Tibial nerve (tissue), 4 donors: Measurements from ENCODE around the gene CLMN.

Source experiments
- EP300 ChIP-seq, 2 donors: sonication (generic); formaldehyde crosslinking; IDR thresholded peaks; one replicate each; pipeline ENCODE4 v1.6.1; 2017; ENCODE audit warnings: antibody characterized with exemption in 2 of 2, mild to moderate bottlenecking in 1 of 2
- TF ChIP-seq, protein P1 (sequence below), 5 experiments: fragments of 200-600 bp in 3 of 5; fragments of 450-650 bp in 2 of 5; sonication (generic) in 3 of 5; IDR thresholded peaks; one replicate each; pipeline ENCODE4 v1.5.1; 2016 to 2019; ENCODE audit warnings: antibody characterized with exemption in 5 of 5, mild to moderate bottlenecking in 3 of 5, moderate library complexity in 2 of 5

DNA sequence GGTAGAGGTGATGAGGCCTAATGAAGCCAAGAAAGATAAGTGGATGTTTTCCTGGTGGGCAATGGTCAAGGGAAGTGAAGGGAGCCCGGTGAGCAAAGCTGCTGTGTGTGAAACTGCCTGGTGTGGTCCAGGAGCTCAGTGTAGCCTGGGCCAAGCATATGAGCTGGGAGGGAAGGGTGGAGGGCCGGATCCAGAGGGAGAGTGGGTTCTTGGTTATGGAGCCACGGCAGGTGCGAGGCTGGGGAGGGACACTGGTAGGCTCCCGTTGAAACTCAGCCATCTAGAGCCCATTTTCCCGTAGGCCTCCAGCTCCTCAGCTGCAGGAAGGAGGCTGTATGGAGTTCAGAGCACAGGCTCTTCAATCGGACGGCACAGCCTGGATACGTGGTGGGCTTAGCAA lies 10.2 kb upstream of the CLMN start:
- TF ChIP-seq, protein P1, sequence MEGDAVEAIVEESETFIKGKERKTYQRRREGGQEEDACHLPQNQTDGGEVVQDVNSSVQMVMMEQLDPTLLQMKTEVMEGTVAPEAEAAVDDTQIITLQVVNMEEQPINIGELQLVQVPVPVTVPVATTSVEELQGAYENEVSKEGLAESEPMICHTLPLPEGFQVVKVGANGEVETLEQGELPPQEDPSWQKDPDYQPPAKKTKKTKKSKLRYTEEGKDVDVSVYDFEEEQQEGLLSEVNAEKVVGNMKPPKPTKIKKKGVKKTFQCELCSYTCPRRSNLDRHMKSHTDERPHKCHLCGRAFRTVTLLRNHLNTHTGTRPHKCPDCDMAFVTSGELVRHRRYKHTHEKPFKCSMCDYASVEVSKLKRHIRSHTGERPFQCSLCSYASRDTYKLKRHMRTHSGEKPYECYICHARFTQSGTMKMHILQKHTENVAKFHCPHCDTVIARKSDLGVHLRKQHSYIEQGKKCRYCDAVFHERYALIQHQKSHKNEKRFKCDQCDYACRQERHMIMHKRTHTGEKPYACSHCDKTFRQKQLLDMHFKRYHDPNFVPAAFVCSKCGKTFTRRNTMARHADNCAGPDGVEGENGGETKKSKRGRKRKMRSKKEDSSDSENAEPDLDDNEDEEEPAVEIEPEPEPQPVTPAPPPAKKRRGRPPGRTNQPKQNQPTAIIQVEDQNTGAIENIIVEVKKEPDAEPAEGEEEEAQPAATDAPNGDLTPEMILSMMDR (IDR thresholded peaks at IDR 0.05) = no peak
- no peak for TF ChIP-seq EP300 (IDR thresholded peaks at IDR 0.05)
